ENCODE measurements around the gene PPP1CA.

PPP1CA gene

GRCh38 chr11:67401495-67402191 lies at the start of gene PPP1CA:
Gene PPP1CA (minus strand): TSS chr11:67401858. CDS start chr11:67401782, 76 bp downstream.
- peak; percentile 92 for DNase-seq (ENCODE audit: low spot score)

DNA sequence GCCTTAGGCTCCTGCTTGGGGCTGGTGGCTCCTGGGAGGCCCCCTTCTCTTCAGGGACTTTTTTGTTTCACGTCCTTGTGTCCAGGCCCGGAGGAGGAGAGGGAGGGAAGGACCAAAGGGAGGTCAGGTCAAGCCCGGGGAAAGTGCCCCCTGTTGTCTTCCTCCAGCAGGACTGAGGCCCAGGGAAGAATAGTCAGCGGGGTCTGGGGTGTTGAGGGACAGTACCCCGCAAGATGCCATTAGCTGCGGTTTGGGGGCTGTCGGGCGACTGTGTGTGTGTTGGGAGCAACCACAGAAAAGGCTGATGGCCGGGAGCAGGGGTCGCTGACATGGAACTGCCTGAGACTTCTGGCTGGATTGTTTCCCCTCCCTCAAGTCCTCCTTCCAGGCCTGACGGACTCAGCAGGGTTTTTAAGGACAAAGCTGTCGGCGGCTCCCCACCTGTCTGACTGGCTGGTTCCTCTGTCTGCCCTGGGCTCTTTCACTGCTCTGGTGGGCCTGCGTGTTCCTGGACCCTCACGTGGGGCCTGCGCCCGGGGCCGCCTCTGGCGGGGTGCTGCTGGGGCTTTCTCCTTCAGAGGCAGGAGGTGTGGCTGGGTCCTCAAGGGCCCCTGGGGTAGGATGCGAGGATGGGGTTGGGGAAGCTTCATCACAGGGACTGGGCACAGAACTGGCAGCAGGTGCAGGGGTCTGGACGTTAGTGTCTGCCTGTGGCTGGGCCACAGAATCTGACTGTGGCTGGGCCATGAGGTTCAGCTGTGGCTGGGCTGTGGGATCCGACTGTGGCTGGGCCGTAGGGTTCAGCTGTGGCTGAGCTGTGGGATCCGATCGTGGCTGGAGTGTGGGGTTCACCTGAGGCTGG lies 49.4 kb upstream of the PPP1CA start:
- DNase-seq (ENCODE audit: low spot score) = no peak

GRCh38 chr11:67449116-67449844 lies 47.6 kb upstream of the PPP1CA start:
- DNase-seq (ENCODE audit: low spot score) = peak; percentile 52

- DNase-seq (ENCODE audit: low spot score) = no peak
These were observed 46.6 kb upstream of the PPP1CA start for GRCh38 chr11:67448220-67448609.

DNA sequence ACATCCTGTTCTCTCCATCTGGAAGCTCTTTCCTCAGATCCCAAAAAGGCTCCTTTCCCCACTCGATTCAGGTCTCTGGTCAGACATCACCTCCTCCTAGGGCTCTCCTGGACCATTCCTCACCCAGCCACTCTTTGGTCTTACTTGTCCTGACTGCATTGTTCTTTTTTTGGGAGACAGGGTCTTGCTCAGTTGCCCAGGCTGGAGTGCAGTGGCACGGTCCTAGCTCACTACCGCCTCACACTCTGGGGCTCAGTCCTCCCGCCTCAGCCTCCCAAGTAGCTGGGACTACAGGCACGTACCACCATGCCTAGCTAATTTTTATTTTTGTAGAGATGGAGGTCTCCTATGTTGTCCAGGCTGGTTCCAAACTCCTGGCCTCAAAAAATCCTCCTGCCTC lies 43.9 kb upstream of the PPP1CA start:
- DNase-seq (ENCODE audit: low spot score) = no peak

DNA sequence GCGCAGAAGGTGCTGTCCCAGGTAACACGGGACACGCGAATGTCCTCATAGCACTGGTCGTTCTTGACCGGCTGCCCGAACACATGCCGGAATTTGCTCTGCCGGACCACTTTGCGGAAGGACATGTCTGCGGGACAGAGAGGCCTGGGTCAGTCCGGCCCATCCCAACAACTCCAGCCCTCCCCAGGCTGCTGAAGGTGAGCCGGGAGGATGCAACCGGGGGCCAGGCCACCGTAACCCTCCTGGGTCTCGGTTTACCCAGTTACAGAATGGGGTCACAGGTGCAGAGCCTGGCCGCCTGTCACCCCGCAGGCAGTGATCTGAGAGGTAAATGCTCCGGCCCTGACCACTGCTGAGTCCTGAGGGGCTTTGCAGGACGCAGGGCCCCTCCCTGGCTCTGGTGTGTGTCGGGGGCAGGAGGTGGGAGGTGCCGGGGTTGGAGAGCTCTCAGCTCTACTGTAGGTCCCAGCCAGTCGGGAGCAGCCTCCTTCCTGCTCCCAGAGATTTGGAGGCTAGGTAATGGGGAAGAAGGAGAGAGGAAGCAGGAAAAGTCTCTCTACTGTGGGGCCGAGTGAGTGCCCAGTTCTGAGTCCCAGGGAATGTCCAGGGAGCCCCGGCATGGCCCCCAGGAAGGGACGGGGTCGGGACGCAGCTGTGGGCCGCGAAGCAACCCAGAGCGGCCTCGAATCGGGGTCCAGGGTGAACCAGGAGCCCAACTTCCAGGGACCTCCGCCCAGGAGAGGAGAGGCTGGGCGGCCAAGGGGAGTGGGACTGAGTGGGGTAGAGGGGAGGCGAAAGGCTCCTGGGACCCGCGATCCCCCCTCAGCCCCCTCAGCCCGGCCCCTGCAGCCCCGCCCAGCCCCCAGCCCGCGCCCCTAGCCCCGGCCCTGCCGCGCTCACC lies 41.1 kb upstream of the PPP1CA start:
- no peak for DNase-seq (ENCODE audit: low spot score)

DNA sequence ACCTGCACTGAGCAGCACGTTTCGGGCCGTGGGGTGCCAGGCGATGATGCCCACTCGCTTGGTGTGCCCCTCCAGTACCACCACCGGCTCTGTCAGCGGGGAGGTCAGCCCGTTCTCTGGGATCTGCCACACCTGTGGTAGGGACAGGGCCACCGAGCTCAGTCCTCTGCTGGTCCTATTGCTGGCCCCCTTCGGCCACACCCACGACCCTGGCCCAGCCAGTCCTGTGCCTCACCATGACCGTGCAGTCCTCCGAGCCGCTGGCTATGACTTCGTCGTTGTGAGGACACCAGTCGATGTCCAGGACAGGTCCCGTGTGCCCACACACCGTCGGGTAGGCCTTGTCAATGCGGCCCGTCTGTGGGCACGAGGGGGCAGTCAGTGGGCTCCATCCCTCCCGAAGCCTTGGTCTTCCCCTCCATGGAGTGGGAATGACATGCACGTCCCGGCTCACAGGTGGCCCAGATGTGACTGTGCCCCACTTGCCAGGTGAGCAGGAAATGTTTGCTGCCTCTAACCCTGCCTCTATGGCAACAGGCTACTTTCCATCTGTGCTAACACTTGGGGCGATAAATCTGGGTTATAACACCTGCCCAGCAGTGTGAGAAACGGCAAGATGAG lies 40.2 kb upstream of the PPP1CA start:
- no peak for DNase-seq (ENCODE audit: low spot score)

DNA sequence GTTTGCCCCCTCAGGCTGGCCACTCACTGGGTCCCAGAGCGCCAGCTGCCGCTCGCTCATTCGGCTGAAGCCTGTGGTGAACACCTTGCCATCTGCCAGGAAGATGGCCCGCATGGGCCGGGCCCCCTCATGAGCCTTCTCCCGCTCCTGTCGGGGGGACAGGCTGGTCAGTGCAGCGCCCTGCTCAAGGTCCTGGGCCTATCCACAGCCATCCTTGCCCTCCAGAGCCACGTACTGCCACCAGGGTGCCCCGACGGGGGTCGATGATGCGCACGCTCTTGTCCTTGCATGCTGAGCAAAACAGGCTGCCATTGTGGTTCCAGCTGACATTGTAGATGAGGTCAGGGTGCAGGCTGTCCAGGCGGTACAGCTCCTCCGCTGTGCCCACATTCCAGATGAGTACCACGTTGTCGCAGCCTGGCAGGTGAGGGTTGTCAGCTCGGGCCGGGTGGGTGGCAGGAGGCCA lies 39.5 kb upstream of the PPP1CA start:
- DNase-seq (ENCODE audit: low spot score) = no peak

GRCh38 chr11:67440229-67441097 lies 38.8 kb upstream of the PPP1CA start:
- DNase-seq (ENCODE audit: low spot score) = no peak

- DNase-seq (ENCODE audit: low spot score) = no peak
These were observed 37.9 kb upstream of the PPP1CA start for GRCh38 chr11:67439321-67440228.

DNA sequence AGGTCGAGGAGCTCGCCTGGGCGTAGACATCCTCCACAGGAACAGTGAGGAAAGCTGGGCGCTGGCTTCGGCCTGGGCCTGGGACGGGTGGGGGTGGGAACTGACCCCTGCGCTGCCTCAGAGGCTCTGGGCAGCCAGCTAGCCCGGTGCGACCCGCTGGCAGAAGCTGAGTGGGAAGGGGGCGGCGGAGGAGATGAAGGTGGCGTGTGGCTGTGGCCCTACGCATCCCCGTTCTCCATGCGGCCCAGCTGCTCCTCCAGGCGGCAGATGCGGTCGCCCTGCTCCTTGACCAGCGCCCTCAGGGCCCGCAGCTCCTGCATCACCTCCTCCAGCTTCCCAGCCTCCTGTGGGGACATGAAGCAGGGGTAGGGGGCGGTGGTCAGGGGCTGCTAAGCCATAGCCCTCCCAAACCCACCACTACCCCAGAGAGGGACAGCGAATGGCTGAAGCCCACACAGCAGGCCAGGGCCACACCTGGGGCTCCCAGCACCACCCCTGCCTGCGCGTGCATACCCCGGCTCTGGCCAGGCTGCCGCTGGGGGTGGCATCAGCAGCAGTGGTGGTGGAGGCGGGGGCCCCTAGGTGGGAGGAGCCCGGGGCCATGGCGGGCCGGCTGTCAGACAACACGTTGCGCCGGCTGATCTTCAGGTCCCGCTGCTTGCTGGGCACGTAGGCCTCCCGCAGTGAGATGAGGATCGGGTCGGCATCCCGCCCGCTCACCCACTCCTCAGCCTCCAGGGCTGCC lies 36.7 kb upstream of the PPP1CA start:
- no peak for DNase-seq (ENCODE audit: low spot score)

- DNase-seq (ENCODE audit: low spot score) = no peak
These were observed 36.1 kb upstream of the PPP1CA start for GRCh38 chr11:67437809-67438157.

- no peak for DNase-seq (ENCODE audit: low spot score)
These were observed 35.6 kb upstream of the PPP1CA start, which contains the start of gene PTPRCAP for GRCh38 chr11:67437082-67437808. Gene PTPRCAP (minus strand): TSS chr11:67437682. CDS start chr11:67437619, 63 bp downstream.

DNA sequence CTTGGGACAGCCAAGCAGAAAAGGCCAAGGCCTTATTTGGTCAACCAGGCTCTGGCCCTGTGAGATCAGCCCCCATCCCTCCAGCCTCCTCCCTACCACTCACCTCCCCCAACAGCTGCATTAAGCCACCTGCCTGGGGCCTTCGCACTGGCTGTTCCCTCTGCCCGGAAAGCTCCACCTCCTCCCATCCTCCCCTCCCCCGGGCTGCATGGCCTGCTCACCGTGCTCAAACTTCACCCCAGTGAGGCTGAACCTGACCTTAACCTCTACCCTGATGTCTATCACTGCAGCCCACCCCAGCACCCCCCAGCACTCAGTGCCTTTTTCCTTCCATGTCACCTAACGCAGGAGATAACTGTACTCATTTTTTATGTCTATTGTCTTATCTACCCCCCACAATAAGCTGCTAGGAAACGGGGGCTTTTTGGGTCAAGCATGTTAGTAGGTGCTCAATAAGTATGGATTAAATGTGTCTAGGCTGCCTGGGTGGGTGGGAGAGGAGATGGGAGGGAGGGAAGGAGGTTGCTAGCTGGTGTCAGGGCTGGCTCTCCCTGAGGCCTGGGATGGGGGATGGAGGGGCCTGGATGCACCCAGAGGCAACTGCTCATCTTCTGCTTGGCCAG lies 34.9 kb upstream of the PPP1CA start:
- no peak for DNase-seq (ENCODE audit: low spot score)

GRCh38 chr11:67435727-67436458 lies 34.2 kb upstream of the PPP1CA start:
- no peak for DNase-seq (ENCODE audit: low spot score)

DNA sequence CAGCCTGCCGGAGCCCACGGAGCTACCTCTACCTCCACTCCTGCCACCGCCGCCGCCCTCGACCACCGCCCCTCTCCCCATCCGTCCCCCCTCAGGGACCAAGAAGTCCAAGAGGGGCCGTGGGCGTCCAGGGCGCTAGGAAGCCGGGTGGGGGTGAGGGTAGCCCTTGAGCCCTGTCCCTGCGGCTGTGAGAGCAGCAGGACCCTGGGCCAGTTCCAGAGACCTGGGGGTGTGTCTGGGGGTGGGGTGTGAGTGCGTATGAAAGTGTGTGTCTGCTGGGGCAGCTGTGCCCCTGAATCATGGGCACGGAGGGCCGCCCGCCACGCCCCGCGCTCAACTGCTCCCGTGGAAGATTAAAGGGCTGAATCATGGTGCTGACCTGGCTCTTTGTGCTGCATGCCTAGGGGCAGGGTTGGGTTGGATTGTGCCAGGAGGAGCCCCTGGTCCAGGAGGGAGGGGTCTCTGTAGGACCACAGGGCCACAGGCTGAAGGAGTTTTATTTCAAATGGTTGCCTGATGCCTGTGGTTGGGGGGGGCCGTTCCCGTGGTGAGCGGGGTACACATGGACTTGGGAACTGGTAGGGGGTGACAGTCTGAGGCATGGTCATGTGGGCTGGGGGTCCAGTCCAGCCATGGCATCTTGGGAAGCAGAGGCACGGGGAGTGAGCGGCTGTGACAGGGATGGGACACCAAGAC lies 33.5 kb upstream of the PPP1CA start:
- no peak for DNase-seq (ENCODE audit: low spot score)
